GM10248 (cell line): ENCODE measurements around the gene TMEM154.

Experiments used
- CTCF ChIA-PET: fragments of 300-600 bp; sonication (Branson Sonifier 250); formaldehyde crosslinking; extraction: SDS; loops from one replicate; lab custom pipeline; 2021; ENCODE audit warnings: antibody characterized with exemption; lab: Yijun Ruan, JAX
- POLR2A ChIA-PET: fragments of 350-650 bp; sonication (Branson Sonifier 250); formaldehyde crosslinking; extraction: SDS; loops from one replicate; lab custom pipeline; 2020; ENCODE audit warnings: antibody characterized with exemption; lab: Yijun Ruan, JAX
- DNase-seq: peaks from one replicate; pipeline ENCODE4 v3.0.0; 2012; ENCODE audit errors: extremely low spot score
- TF ChIP-seq, protein P1 (sequence below): IDR thresholded peaks from 2 replicates; pipeline ENCODE4 v1.5.1; 2012; ENCODE audit warnings: mild to moderate bottlenecking, low read depth; ENCODE audit errors: extremely low read depth, missing control alignments, control extremely low read depth

The TMEM154 gene

DNA sequence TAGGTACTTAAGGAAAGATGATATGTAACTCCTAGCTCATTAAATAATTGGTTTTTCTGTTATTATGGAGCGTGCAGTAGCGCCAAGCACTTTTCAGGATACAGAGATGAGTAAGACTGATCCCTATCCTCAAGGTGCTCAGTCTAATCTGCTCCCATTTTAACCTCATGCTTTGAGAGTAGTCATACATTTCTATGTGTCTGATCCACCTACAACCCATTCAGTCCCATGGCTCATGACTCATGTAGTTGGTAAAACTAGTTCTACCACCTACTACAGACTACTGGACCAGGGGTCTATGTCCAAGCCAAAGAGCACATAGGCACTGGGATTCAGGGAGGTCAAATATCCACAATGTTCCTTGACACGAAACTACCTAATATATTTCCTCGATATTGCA is 60.8 kb downstream of the TMEM154 start:
- no peak for DNase-seq
- TF ChIP-seq, protein P1, sequence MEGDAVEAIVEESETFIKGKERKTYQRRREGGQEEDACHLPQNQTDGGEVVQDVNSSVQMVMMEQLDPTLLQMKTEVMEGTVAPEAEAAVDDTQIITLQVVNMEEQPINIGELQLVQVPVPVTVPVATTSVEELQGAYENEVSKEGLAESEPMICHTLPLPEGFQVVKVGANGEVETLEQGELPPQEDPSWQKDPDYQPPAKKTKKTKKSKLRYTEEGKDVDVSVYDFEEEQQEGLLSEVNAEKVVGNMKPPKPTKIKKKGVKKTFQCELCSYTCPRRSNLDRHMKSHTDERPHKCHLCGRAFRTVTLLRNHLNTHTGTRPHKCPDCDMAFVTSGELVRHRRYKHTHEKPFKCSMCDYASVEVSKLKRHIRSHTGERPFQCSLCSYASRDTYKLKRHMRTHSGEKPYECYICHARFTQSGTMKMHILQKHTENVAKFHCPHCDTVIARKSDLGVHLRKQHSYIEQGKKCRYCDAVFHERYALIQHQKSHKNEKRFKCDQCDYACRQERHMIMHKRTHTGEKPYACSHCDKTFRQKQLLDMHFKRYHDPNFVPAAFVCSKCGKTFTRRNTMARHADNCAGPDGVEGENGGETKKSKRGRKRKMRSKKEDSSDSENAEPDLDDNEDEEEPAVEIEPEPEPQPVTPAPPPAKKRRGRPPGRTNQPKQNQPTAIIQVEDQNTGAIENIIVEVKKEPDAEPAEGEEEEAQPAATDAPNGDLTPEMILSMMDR: no peak
- POLR2A ChIA-PET: no interaction called here
- CTCF ChIA-PET: no interaction called here

GRCh38 chr4:152616804-152617203 is 63.0 kb downstream of the TMEM154 start:
- DNase-seq: no peak
- TF ChIP-seq, protein P1: no peak
- POLR2A ChIA-PET: no interaction called here
- CTCF ChIA-PET: no interaction called here

DNA sequence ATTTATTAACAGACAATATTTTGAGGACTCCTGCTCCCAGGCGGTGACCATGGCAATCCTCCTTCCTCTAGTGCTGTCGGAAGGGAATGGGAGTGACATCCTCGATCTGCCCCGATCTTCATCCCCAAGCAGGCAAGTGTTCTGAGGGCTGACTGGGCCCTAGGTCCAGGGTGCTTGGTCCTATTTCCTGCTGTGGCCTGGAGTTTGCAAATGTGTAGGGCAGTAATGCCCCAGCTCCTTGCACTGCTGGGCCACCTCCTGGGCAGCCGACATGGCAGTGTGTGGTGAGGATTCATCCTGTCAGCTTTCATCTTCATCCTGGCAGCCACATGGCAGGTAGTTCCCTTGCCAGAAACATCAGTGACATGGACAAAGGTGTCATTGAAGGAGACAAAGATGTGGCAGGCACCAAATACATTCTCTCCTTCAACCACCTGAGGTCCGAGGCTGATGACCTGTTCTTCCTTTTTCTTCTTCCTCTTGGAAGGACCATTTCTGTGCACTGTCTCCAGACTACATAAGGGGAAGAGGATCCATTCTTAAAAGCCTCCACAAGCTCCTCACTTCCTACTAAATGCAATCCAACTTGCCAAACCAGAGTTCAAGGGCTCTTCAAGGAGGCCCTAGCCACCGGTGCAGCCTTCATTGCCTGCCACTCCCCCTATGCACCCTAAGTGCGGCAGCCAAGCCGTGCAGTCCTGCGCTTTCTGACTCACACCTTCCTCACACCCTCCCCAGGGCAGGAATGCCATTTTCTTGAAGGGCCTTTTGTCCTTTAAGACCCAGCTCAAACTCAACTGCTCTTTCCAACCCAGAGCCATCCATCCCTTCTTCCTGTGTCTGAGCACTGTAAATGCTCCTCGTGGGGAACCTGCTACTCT is 65.7 kb downstream of the TMEM154 start:
- TF ChIP-seq, protein P1: no peak
- ChIA-PET POLR2A (no interaction called here), CTCF (interaction anchor here (1.0 to 1.4 kb wide), 2 partner anchors 11 to 18 kb away, joined by 3 read pairs; no protein-coding TSS in a partner anchor)

GRCh38 chr4:152613351-152613750 is 66.4 kb downstream of the TMEM154 start:
- TF ChIP-seq, protein P1: no peak
- no peak for DNase-seq
- CTCF ChIA-PET: interaction anchor here (1.0 to 2.1 kb wide), 5 partner anchors 10 to 48 kb away, joined by 3 to 5 read pairs (median 3); no protein-coding TSS in a partner anchor
- POLR2A ChIA-PET: no interaction called here

More for the DNA sequence above, 65.7 kb downstream of the TMEM154 start:
- no peak for DNase-seq

GRCh38 chr4:152610131-152610530 is 69.7 kb downstream of the TMEM154 start:
- no peak for DNase-seq
- TF ChIP-seq, protein P1: no peak
- CTCF ChIA-PET: interaction anchor here (1.2 to 3.1 kb wide), 4 partner anchors 14 to 169 kb away, joined by 3 to 9 read pairs (median 4); partner anchors contain the start of genes ARFIP1 and TIGD4
- POLR2A ChIA-PET: no interaction called here

- POLR2A ChIA-PET: no interaction called here
- CTCF ChIA-PET: interaction anchor here (1.2 to 3.1 kb wide), 2 partner anchors 13 to 170 kb away, joined by 3 to 9 read pairs; partner anchors contain the start of genes ARFIP1 and TIGD4
- TF ChIP-seq, protein P1: no peak
- DNase-seq: no peak
These were observed 70.3 kb downstream of the TMEM154 start for GRCh38 chr4:152609481-152609880.
